ENCODE results near the gene GREM2. TPM values are rescaled to one million over a fixed set of nuclear protein-coding genes. Genes with fewer than 3 reads are reported as not detected.

Gene GREM2
- total RNA-seq, 4 donors from 2014 or later: 0.83 to 3.1 (median 2.8) TPM

DNA sequence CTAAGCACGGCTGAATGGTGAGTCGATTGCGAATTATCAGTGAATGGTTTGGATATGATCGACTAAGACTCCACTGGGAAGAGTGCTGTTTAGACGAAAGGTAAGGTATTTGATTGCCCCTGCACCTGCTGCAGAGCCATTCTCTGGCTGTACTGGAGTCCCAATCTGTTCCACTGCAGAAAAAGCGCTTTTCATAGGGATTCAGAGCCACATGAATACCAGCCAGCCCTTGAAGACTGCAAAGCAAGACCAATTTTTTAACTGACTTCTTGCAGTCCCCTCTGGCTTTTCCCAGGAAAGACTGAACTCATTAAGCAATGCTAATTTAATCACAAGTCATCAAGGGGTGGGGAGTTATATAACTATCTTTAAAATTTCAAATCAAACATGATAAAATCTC is 1.3 kb downstream of the GREM2 start:
- intact Hi-C loops (cut with DNase I): no loop called here
- H3K4me3 ChIP-seq: peak overlapping the region in 1 of 4 donors; percentile 70
- 67% methylated on average over 6 of the region's 6 CpGs for WGBS
- no peaks in the 10 kb centered on the region for H3K9me3 ChIP-seq
- DNase-seq (ENCODE audit: extremely low spot score): no peak
- TF ChIP-seq POLR2A (IDR thresholded peaks at IDR 0.05; ENCODE audit: low read depth) (no peak), POLR2AphosphoS5 (IDR thresholded peaks at IDR 0.05) (no peak), EP300 (IDR thresholded peaks at IDR 0.05) (no peak)
- TF ChIP-seq, protein P1, sequence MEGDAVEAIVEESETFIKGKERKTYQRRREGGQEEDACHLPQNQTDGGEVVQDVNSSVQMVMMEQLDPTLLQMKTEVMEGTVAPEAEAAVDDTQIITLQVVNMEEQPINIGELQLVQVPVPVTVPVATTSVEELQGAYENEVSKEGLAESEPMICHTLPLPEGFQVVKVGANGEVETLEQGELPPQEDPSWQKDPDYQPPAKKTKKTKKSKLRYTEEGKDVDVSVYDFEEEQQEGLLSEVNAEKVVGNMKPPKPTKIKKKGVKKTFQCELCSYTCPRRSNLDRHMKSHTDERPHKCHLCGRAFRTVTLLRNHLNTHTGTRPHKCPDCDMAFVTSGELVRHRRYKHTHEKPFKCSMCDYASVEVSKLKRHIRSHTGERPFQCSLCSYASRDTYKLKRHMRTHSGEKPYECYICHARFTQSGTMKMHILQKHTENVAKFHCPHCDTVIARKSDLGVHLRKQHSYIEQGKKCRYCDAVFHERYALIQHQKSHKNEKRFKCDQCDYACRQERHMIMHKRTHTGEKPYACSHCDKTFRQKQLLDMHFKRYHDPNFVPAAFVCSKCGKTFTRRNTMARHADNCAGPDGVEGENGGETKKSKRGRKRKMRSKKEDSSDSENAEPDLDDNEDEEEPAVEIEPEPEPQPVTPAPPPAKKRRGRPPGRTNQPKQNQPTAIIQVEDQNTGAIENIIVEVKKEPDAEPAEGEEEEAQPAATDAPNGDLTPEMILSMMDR (IDR thresholded peaks at IDR 0.05): no peak
- peaks cover 0 to 10% (median 0%) of the 10 kb centered on the region in 4 donors for H3K27me3 ChIP-seq
- H3K27ac ChIP-seq (replicated peaks in 1 of 4): no peak overlapping the region
- peaks cover 0 to 20% (median 14%) of the 10 kb centered on the region in 4 donors for H3K4me1 ChIP-seq
- no peaks in the 10 kb centered on the region for H3K36me3 ChIP-seq

DNA sequence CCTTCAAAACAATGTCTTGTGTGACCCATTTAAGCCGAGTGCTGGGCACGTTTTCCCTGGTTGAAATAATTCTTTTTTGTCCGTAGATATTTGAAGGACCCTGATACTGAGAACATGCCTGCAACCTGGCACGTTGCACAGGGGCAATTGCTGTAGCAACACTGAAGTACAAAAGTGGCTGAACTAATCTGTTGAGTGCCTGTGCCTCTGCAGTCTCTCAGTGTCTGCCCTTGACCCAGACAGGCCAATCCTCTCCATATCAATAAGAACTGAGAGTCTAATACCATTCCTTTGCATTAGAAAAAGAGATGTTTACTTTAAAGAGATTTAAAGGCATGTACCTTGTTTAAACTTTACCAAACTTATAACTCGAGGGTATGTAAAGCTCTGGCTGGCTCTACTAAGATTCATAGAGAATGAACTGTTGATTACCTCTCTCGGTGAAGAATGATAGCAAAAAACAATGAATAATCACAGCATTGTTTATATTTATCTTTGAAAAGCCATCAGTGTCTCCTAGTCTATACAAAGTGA is 2.4 kb downstream of the GREM2 start:
- Histone ChIP-seq H3K27me3 (peaks cover 0 to 10% (median 0%) of the 10 kb centered on the region in 4 donors), H3K4me3 (no peak overlapping the region), H3K36me3 (no peaks in the 10 kb centered on the region), H3K4me1 (peaks cover 0 to 20% (median 14%) of the 10 kb centered on the region in 4 donors), H3K9me3 (no peaks in the 10 kb centered on the region), H3K27ac (replicated peaks in 1 of 4) (no peak overlapping the region)
- TF ChIP-seq, protein P1 (IDR thresholded peaks at IDR 0.05): no peak
- TF ChIP-seq EP300 (IDR thresholded peaks at IDR 0.05): no peak
- no peak for TF ChIP-seq POLR2AphosphoS5 (IDR thresholded peaks at IDR 0.05)
- TF ChIP-seq POLR2A (IDR thresholded peaks at IDR 0.05; ENCODE audit: low read depth): no peak
- intact Hi-C loops (cut with DNase I): loop anchor here (5.0 kb wide), 1 partner anchor 417 kb away; no protein-coding TSS in a partner anchor
- WGBS: 63% methylated on average over 6 of the region's 6 CpGs
- no peak for DNase-seq (ENCODE audit: extremely low spot score)

GRCh38 chr1:240608707-240609106 is 3.2 kb downstream of the GREM2 start:
- 29% methylated on average over 2 of the region's 2 CpGs for WGBS
- intact Hi-C loops (cut with DNase I): loop anchor here (5.0 kb wide), 1 partner anchor 416 kb away; no protein-coding TSS in a partner anchor
- no peak for DNase-seq (ENCODE audit: extremely low spot score)

DNA sequence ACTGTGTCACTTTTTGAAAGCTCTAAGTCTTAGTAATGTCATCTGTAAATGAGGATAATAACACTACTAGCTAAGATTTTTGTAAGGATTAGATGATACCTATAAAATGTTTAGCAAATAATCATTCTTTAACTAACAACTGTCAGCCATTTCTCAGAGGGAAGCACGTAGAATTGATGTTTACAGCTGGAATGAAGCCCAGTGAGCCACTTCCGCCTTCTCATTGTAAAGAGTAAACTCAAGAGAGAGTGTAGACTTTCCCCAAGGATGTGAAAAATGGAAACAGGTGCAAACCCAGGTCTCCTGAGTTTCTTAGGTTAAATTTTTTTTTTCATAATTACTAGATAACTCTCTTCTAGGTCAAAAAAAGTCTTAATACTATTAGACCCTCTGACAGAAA is 4.9 kb downstream of the GREM2 start:
- Histone ChIP-seq H3K4me3 (no peak overlapping the region), H3K9me3 (no peaks in the 10 kb centered on the region), H3K27me3 (peaks cover 0 to 6% (median 0%) of the 10 kb centered on the region in 4 donors), H3K27ac (replicated peaks in 1 of 4) (no peak overlapping the region), H3K36me3 (no peaks in the 10 kb centered on the region), H3K4me1 (peaks cover 0 to 10% (median 6%) of the 10 kb centered on the region in 4 donors)
- TF ChIP-seq, protein P1 (IDR thresholded peaks at IDR 0.05): no peak
- TF ChIP-seq POLR2A (IDR thresholded peaks at IDR 0.05; ENCODE audit: low read depth) (no peak), EP300 (IDR thresholded peaks at IDR 0.05) (no peak)
- intact Hi-C loops (cut with DNase I): loop anchor here (5.0 kb wide), 1 partner anchor 415 kb away; no protein-coding TSS in a partner anchor
- DNase-seq (ENCODE audit: extremely low spot score): no peak
- 69% methylated on average over 2 of the region's 2 CpGs for WGBS

More at GRCh38 chr1:240608707-240609106, 3.2 kb downstream of the GREM2 start:
- H3K36me3 ChIP-seq: no peaks in the 10 kb centered on the region
- TF ChIP-seq POLR2AphosphoS5 (IDR thresholded peaks at IDR 0.05) (no peak), POLR2A (IDR thresholded peaks at IDR 0.05; ENCODE audit: low read depth) (no peak)
- TF ChIP-seq, protein P1 (IDR thresholded peaks at IDR 0.05): peak in 2 of 3 experiments; percentile 15 to 32
- H3K27me3 ChIP-seq: peaks cover 0 to 10% (median 0%) of the 10 kb centered on the region in 4 donors
- H3K4me3 ChIP-seq: no peak overlapping the region
- no peak overlapping the region for H3K27ac ChIP-seq (replicated peaks in 1 of 4)
- H3K9me3 ChIP-seq: no peaks in the 10 kb centered on the region
- peaks cover 0 to 16% (median 12%) of the 10 kb centered on the region in 4 donors for H3K4me1 ChIP-seq

All from esophagus muscularis mucosa (tissue), 4 donors.